ENCODE results near the gene GLB1L.

- TF ChIP-seq POLR2AphosphoS5 (IDR thresholded peaks at IDR 0.05) (no peak), CTCF (IDR thresholded peaks at IDR 0.05) (no peak)
These were observed 29.2 kb downstream of the GLB1L start for GRCh38 chr2:219215871-219216534.

Data from transverse colon (tissue), 4 donors.